HG02981 (cell line): ENCODE results near the gene OCSTAMP.

Experiments
- ATAC-seq: cut with Tn5 transposase; IDR thresholded peaks from one replicate; pipeline ENCODE4 v1.9.1; 2021; ENCODE audit warnings: mild to moderate bottlenecking, moderate library complexity; ENCODE audit not compliant: unreplicated experiment

The OCSTAMP gene

GRCh38 chr20:46554828-46555227 lies 4.4 kb upstream of the OCSTAMP start:
- ATAC-seq = no peak

DNA sequence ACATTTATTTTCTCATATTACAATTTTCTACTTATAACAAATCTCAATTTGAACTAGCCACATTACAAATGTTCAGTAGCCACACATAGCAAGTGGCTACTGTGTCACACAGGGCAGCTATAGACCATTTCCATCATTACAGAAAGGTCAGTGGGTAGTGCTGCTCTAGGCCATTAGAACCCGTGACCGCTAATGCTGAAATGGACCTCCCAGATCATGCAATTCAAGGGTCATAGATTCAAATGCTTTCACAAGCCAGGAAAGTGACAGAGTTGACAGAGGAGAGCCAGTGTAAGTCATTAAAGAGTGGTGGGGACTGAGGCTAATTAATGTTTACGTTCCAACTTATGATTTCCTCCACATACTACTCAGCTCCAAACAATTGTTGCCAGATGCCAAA lies 3.5 kb upstream of the OCSTAMP start:
- no peak for ATAC-seq

GRCh38 chr20:46552460-46553420 lies 2.3 kb upstream of the OCSTAMP start:
- ATAC-seq = peak; percentile 75

DNA sequence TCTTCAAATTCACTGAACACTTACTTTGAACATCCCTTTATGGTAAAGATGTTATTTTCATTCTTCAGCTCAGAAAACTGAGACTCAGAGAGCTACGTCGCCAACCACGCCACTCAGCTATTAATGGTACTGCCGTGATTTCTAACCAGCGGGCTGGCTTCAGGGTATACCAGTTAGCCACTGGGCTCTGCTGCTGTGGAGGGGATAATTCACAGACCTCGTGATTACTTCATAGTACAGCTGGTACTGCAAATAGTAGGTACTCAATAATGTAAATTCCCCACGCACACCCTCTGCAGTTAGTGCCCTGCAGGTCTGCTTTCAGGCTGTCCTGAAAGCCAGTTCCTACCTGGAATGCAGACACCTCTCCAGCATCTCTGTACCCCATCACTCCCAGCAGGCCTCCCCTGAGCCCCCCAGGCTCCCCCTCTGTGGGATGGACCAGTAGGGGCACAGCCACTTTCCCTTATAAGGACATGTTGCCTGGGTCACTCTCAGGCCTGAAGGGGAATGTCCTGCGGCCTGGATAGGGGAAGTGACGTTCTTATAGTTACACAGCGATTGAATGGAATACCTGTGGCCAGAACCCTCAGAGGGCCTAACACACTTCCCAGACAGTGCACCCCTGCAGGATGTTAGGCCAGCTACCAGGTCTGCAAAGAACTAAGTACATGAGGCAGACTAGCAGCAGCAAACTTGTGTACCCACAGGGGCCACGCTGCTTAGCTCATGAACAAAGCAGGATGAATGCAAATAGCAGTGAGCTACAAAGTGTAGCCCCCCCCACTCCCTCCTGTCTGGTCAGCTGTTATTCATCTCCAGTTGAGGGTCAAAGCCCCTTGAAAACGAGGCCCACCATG lies 1.3 kb upstream of the OCSTAMP start:
- ATAC-seq = no peak

DNA sequence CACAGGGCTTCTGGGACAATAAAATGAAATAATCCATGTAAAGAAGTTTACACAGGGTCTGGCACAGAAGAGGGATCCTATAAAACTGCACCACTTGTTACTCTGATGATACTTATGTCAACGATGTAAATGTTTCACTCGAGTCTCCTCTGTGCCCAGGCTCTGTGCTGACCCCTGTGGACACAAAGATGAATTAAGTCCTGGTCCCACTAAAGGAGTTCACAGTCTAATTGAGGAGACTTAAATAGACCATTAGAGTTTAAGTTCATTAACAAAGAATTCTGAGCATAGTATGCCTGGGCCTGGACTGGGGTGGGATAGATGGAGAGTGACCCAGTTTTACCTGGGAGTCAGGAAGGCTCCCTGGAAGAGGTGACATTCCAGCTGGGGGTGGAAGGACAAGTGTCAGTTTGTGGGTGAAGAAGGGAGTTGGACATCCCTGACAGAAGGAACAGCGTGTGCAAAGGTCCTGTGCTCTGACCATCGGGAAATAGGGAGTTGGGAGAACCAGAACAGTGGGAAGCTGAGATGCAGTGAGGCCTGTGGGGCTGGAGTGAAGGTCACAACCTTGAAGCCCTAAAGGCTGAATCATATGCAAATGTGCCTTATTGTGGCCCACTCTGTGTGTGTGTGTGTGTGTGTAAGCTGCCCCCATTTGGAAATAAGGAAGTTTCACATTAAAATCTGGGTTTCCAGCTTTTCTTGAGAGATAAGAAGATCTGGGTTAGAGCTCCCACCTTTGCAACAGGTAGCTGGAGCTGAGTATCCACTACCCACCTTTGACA lies 1.1 kb downstream of the OCSTAMP start:
- ATAC-seq = no peak

GRCh38 chr20:46548688-46549087 lies 1.8 kb downstream of the OCSTAMP start:
- ATAC-seq = no peak

DNA sequence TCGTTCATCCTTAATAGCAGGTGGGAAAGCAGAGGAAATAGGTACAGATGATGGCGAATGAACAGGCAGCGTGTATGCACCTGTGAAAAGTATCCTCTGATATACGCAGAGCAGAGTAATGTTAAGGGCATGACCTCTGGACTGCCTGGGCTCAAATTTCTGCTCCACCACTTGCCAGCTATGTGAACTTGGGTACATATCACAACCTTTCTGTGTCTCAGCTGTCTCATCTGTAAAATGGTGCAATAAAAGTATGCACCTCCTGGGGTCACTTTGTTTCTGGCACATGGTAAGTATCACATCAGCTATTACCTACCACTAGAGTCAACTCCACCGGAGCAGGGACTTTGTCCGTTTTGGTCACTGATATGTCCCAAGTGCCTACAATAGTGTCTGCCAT lies 2.5 kb downstream of the OCSTAMP start:
- no peak for ATAC-seq

- ATAC-seq = no peak
Measured at GRCh38 chr20:46546936-46547335, 3.5 kb downstream of the OCSTAMP start.

DNA sequence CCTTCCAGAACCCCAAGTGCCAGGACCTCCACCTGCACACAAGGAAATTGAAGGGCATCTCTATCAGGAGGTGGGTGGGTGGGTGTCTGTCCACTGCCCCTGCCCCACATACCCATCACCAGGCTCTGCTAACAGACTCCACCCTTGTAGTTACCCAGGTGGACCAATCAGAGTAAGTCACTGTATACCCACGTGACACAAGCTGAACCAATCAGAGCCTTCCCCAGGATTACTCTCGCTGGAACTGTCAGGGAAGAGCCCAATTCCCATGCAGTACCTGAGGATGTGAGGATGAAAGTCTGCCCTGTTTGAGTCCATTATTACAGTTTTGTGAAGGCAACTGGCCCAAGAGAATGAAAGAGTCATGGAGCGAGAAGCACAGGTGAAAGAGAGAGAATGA lies 4.2 kb downstream of the OCSTAMP start:
- ATAC-seq = no peak

- ATAC-seq = no peak
Measured at GRCh38 chr20:46545827-46546138, 4.7 kb downstream of the OCSTAMP start.

DNA sequence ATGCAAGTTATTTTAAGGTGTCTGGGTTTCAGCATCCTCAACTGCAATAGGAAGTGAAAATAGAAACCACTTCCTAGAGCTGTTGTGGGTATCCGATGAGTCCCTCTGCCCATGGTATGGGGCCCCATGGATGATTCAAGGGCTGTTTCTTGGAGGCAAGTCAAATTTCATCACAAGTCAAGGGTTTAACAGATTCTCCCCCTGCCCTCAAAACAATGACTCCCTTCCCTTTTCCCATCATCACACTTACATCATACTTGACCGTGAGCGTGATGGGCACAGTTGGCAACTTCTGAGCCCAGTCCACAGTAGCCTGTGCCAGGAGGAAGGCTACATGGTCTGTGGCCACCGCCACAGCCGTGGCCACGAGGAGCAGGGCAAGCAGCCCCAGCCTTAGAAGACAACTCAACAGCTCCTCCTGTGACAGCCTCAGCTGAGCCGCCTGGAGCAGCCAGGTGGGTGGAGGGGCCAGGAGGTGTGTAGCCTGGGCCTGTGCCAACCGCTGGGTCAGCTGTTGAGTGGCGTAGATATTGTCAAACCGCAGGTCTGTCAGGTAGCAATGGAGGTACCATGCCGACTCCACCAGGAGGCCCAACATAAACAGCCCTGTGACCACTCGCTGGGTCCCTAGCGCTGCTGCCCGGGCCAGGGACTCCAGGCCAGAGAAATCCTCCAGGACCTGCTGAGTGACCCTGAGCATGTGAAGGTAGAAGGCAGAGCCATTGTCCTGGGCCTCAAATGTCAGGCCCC lies 5.2 kb downstream of the OCSTAMP start:
- no peak for ATAC-seq

DNA sequence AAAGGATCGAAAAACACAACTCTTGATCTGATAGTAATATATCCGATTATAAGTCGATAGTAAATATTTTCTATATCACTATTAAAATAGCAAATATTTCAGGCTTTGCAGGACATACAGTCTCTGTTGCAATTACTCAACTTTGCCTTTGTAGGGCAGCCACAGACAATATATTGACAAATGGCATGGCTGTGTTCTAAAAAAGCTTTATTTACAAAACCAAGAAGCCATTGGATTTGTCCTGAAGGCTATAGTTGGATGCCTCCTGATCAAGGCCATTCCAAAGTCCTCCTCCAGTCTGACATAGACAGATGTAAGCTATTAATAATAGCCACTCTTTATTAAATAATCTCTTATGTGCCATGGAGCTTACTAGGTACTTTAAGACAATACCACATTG lies 5.9 kb downstream of the OCSTAMP start:
- ATAC-seq = no peak

- ATAC-seq = no peak
Measured at GRCh38 chr20:46543959-46544358, 6.5 kb downstream of the OCSTAMP start.

DNA sequence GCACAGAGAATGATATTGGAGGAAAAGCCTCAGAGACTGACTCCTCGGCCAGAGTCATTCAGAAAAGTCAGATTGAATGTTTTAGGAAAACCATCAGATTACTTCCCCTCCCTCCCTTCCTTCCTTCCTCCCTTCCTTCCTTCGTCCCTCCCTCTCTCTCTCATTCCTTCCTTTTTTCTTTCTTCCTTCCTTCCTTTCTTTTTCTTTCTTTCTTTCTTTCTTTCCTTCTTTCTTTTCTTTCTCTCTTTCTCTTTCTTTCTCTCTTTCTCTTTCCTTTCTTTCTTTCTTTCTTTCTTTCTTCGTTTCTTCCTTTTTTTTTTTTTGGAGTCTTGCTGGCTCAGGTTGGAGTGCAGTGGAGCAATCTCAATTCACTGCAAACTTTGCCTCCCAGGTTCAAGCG lies 7.4 kb downstream of the OCSTAMP start:
- ATAC-seq = no peak

DNA sequence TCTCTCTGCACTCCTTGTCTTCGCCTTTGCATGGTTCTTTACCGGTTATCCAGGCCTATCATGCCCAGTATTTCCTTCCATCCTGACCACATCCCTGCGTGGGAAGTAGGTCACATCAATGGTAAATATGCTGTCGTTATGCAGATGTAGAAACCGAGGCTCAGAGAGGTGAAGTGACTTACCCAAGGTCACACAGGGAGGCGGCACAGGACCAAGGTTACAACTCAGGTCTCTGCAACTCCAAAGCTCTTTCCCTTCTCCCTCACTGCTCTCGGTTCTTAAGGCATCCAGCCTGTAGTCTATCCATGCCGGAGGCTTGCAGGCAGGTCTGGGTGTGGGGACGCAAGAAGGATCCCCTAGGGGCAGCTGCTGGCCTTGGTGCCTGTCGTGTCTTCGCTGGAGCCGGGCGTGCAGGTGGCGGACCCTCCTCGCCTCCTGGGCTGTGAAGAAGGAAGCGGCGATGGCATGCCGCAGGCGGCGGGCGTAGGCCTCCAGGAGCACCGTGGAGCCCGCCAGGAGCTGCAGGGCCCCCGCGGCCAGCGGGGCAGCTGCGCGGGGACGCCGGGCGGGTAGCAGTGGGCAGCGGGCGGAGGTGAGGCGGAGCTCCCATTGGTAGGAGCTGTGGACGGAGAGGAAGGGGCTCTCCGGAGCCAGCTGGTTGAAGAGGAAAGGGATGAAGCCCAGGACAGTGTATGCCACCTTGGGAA lies 9.1 kb downstream of the OCSTAMP start:
- ATAC-seq = no peak

- no peak for ATAC-seq
Measured at GRCh38 chr20:46539113-46539512, 11.3 kb downstream of the OCSTAMP start.

- ATAC-seq = no peak
Measured at GRCh38 chr20:46530640-46531039, 19.8 kb downstream of the OCSTAMP start.

GRCh38 chr20:46523696-46524328 lies 26.6 kb downstream of the OCSTAMP start:
- ATAC-seq = no peak

- no peak for ATAC-seq
Measured at GRCh38 chr20:46523108-46523507, 27.3 kb downstream of the OCSTAMP start.
